NCI-H2029 treated with DMSO at 0.1 percent for 48 hours (cell line): ENCODE measurements around the gene ABCF2.

Source experiments
- DNase-seq: peaks from one replicate; lab custom pipeline; 2025; lab: John Stamatoyannopoulos, UW

Gene ABCF2

DNA sequence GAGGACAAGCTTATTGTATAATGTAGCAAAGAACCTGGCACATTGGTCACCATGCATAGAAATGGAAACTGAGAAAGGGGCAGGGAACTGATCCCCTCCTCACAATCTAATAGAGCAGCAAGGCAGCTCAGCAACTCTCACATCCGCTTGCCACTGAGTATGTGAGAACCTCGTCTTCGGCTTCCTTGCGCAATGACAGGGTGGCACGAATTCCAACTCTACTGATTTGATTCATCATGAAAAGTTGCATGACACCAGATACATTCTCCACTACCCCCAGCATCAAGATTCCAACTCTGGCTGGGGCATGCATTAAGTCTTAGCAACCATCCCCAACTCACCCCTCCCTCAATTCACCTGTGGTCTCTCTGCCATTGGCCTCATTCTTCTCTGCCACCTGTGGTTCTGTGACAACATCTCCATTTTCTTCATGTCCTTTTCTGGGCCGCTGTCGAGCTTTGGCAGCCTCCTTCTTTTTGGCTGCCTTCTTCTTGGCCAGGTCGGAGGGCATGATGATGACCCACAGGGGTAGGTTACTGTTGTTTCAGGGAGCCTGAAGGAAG is 976 bp downstream of the ABCF2 start:
- DNase-seq: no peak

DNA sequence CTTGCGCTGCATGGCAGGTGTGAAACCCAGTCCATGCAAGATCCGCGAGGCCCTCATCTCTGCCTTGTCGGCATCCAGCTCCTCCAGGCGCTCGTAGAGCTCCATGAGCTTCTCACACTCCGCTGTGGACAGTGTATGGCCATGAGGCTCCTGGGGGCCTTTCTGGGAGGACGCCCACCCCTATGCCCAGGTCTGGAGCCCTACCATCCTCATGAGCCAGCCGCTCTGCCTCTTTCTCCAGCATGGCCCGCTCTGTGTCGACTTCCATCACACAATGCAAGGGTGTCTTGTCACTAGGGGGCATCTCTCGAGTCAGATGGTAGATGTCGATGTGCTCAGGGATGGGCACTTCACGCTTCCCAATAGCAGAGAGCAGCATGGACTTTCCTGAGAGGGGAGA is 3.3 kb downstream of the ABCF2 start:
- DNase-seq: no peak

DNA sequence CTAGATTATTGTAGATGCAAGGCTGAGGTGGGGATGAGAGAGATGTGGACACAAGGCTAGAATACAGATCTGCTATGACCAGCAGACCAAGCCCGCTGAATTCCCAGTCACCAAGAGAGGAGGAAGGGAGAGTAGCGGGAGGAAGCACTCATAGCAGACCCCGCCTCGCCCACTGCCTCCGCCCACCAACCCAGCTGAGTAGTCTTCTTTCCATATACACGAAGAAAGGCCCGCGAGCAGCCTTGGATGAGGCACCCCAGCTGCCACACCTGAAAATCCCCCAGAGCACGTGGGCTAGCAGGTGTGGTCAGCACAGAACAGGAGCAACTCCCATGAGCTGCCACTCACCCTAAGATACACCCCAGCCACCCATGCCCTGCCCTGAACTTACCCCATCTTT is 8.8 kb downstream of the ABCF2 start:
- no peak for DNase-seq

DNA sequence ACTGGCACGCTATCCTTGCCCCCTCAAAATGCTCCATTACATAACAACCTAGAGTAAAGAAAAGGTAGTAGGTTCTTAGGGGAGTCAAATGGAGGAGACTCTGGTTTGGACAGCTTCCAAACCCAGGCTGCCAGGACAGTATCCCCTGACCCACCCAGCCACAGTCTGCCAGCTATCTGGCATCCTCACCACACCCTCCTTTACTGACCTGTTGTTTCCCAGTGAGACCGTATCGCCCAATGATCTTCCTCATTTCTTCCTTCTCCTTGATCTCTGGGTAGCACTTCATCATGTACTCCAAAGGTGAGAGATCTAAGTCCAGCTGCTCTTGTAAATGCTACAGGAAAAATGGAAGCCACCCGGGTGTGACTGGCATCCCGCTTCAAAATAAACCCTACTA is 11.6 kb downstream of the ABCF2 start:
- DNase-seq: no peak

DNA sequence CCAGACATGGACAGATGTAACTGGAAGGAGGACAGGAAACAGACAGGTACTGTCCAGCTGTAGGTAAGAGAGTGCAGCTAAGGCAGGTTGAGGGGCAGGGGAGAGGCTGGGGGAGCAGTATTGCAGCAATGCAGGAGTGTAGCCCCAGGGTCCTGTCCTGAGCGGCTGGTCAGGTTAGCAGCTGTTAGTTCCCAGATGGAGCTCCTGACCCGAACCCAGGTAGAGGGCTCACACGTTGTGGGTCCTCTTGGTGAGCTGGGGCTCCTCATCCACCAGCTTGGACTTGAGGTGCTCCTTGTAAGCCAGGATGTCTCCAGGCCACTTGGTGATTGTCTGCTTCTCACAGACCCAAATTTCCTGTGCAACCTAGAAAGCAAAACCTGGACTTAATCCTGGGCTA is 13.2 kb downstream of the ABCF2 start:
- DNase-seq: no peak

GRCh38 chr7:151212626-151213025 is 14.4 kb downstream of the ABCF2 start:
- DNase-seq: no peak

DNA sequence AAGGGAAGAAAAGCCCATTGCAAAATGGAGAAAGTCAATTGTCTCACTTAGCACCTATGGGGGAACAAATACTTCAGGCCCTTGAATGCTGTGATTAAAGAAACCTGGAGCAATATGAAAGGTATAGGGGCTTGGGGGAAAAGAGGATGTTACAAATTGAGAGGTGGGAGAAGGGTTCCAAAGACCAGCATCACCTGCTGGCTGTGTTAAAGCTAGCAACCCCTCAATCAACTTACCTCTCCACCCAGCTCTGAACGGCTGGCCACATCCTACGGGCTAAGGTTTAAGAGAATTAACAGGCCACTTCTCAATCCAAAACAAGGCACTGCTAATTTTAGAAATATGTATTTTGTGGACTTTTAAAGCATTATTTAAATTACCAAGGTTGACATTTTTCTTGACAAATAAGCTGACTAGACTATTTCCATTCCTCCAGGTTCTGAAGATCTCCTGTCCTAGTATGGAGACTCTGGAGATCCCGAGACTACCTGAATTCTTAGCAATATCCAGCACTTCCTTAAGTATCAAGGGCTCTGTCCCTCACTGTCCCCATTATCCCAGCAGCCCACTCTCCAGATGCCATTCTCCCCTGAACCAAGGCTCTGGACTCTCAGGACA is 15.7 kb downstream of the ABCF2 start:
- DNase-seq: no peak

GRCh38 chr7:151210087-151210854 is 16.7 kb downstream of the ABCF2 start, which contains the start of gene H2BK1:
Gene H2BK1 (minus strand): TSS chr7:151210488. CDS start chr7:151210318, 170 bp downstream.
- no peak for DNase-seq

GRCh38 chr7:151209588-151209987 is 17.4 kb downstream of the ABCF2 start:
- no peak for DNase-seq

GRCh38 chr7:151208253-151208862 is 18.6 kb downstream of the ABCF2 start:
- no peak for DNase-seq

- no peak for DNase-seq
Measured at GRCh38 chr7:151207804-151208203, 19.2 kb downstream of the ABCF2 start.

- DNase-seq: no peak
Measured at GRCh38 chr7:151207315-151207714, 19.7 kb downstream of the ABCF2 start.

DNA sequence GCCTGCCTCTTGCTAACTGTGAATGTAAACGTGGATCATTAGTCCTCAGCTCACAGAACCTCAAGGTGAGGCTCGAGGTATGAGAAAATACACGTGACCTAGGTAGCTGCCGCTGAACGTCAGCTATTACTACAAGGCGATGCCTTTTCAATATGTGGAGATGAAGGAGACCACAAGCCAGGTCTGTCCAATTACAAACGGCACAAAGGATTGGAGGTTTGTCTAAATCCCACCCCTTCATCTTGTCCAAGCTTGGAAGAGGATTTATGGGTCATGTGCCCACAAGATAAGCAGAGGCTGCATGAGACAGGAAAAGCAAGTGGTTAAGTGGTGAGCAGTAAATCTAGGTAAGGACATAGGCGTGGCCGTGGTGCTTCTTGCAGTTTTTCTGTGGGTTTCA is 20.1 kb downstream of the ABCF2 start:
- DNase-seq: no peak

DNA sequence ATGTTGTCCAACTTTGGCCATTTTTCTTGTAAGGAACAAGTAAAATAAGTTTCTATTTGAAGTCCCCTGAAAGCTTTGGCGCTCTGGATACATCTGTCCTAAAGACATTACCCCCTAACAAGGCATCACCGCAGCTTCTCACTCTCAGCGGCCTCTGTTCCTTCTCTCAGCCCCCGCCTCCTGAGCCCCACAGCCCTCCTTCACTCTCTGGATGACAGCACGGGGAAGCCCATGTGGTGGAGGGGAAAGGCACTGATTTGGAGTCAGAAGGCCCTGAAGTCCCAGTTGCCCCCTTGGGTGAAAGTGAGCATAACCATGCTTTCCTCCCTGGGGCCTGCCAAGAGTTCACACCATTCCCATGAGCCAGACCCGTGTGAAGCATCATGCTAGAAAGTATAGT is 21.3 kb downstream of the ABCF2 start:
- DNase-seq: no peak

GRCh38 chr7:151204383-151205032 is 22.5 kb downstream of the ABCF2 start:
- DNase-seq: no peak

GRCh38 chr7:151202836-151203235 is 24.2 kb downstream of the ABCF2 start:
- DNase-seq: no peak

- DNase-seq: no peak
Measured at GRCh38 chr7:151201751-151202150, 25.3 kb downstream of the ABCF2 start.

DNA sequence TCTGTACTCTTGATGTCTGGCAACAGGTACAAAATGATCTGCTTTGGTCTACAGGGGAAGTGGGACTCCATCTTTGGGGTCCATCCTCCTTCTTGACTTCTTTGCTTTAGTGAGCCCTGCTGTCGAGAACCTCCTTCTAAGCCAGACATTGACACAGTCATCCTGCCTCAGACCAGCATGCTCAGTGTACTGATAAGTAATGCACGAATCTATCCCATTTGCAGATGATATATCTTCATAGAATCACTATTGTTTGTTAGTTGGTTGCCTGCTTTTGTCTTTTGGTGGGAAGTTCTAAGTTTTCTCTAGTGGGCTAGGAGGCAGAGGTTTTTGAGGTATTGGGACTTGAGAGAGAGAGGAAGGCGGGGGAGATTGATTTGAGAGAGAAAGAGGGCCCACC is 25.7 kb downstream of the ABCF2 start:
- DNase-seq: no peak

DNA sequence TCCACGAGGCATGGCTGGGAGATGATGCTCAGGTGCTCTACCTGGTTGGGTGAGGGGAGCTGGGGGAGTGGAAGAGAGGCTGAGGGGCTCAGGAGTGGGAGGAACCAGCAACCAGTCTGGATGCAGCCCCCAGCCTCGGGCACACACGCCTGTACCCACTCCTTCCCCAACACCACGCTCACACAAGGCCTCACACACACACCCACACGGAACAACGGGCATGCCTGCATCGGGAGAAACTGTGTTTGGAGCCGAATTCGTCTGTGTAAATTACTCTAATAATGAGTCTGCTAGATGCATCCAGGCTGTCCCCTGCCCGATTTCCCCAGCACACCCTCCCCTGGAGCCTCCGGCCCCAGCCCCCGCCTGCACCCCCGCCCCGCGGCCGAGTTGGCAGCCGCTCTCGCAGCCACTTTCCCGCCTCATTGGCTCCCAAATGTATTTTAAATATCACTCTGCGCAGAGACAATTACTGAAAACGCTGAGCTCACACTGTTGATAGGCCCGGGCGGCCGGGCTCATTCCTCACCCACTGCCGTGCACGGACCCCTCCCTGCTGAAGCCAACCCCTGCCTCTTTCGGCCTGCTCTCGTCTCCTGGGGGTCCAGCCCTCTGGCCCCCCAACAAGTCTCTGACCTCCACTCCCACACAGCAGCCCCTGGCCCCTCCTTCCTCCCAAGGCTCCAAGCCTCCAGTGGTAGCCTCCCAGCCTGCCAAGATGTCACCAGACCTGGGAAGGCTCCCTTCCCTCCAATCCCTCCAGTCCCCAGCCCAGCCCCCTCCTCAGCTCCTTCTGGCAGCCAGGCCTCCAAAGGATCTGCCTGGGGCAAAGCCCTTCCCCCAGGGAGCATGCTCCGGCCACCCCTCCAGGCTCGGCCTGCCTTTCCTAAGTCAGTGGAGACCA is 27.8 kb downstream of the ABCF2 start:
- no peak for DNase-seq

- no peak for DNase-seq
Measured at GRCh38 chr7:151197932-151198331, 29.1 kb downstream of the ABCF2 start.
